ENCODE results near the gene SHISA7.
A peak's percentile ranks its signal among the peaks of the same experiment; 100 is the strongest.

SHISA7 gene

DNA sequence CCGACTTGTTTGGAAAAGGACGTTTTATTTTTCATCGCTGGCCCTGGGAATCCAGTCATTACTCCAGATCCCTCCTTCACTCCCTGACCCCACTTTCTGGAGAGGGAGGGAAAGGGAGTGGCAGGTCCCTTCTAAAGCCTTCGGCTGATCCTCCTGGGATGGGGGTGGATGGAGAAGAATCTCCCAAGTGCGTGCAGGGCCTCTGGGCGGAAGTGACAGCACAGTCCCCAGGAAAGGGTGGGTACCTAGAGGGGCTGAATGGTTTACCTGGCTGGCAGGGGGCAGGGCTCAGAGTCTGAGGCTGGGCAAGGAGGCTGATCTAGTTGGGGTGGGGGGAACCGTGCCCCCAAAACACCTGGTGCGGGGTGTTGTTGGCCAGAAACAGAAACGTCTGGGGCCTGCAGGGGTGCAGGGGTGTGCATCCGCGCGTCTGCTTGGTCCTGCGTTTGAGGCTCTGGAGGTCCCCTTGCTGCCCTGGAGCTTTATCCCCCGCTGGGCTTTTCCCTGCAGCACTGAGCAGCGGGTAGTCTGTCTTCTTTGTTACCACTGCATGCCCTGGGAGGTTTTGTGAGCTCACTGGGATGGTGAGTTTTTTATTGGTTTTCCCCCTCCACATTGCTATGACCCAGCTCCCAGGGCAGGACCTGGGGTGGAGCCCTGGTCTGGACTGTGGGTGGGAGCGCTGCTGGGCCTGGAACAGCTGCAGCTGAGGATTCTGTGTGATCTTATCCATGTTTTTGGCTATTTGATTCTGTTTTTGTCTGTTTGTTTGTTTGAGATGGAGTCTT is 30.3 kb upstream of the SHISA7 start:
- H3K4me3 ChIP-seq (ENCODE audit: low read depth, low read length), result no peak overlapping the region
- TF ChIP-seq, protein P1, sequence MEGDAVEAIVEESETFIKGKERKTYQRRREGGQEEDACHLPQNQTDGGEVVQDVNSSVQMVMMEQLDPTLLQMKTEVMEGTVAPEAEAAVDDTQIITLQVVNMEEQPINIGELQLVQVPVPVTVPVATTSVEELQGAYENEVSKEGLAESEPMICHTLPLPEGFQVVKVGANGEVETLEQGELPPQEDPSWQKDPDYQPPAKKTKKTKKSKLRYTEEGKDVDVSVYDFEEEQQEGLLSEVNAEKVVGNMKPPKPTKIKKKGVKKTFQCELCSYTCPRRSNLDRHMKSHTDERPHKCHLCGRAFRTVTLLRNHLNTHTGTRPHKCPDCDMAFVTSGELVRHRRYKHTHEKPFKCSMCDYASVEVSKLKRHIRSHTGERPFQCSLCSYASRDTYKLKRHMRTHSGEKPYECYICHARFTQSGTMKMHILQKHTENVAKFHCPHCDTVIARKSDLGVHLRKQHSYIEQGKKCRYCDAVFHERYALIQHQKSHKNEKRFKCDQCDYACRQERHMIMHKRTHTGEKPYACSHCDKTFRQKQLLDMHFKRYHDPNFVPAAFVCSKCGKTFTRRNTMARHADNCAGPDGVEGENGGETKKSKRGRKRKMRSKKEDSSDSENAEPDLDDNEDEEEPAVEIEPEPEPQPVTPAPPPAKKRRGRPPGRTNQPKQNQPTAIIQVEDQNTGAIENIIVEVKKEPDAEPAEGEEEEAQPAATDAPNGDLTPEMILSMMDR (IDR thresholded peaks at IDR 0.05; ENCODE audit: borderline replicate concordance, insufficient read depth, low read depth, low read length), result no peak

DNA sequence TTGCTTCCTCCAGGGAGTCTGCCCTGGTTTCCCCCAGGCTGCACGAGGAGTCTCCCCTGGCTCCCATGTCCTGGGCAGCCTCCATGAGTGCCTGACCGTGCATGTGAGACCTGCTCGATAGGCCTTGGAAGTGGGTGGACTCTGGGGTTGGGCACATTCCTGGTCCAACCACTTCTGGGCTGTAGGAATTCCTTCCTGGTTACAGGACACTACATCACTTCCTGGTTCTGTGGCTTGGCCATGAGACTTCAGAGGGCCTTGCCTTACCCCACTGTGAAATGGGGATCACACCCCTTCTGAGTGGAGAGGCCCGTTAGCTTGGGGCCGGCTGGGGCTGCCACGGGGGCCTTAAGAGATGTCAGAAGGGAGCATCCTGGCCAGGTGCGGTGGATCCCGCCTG is 29.4 kb upstream of the SHISA7 start:
- TF ChIP-seq, protein P1 (IDR thresholded peaks at IDR 0.05; ENCODE audit: borderline replicate concordance, insufficient read depth, low read depth, low read length), result no peak
- H3K4me3 ChIP-seq (ENCODE audit: low read depth, low read length), result no peak overlapping the region

DNA sequence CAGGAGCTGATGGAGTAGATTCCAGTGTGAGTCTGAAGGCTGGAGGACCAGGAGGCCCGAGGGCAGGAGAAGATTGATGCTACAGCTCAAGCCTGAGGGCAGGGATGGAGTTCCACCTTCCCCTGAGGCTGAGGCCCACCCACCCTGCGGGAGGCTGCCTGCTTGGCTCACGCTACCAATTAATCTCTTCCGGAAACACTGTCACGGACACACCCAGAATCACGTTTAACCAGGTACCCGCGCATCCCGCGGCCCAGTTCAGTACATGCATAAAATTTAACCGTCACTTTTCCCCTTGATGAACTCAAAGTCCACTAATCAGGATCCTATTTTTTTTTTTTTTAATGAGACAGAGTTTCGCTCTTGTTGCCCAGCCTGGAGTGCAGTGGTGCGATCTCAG is 28.2 kb upstream of the SHISA7 start:
- TF ChIP-seq, protein P1 (IDR thresholded peaks at IDR 0.05; ENCODE audit: borderline replicate concordance, insufficient read depth, low read depth, low read length), result no peak
- H3K4me3 ChIP-seq (ENCODE audit: low read depth, low read length), result no peak overlapping the region

DNA sequence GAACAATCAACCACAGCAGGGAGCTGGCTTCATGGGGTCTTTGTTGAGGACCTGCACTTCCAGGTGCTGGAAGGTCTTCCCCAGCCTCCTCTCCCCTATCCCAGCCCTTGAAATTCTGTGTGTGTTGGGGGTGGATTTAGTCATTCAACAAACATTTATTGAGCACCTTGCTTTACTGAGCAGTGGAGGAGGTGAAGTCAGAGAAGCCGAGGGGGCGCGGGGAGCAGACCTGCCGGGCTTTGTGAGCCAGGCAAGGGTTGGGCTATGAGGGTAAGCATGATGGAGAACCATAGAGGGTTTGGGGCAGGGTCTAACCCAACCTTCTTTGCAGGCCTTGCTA is 24.9 kb upstream of the SHISA7 start:
- H3K4me3 ChIP-seq (ENCODE audit: low read depth, low read length), result no peak overlapping the region
- TF ChIP-seq, protein P1 (IDR thresholded peaks at IDR 0.05; ENCODE audit: borderline replicate concordance, insufficient read depth, low read depth, low read length), result no peak

DNA sequence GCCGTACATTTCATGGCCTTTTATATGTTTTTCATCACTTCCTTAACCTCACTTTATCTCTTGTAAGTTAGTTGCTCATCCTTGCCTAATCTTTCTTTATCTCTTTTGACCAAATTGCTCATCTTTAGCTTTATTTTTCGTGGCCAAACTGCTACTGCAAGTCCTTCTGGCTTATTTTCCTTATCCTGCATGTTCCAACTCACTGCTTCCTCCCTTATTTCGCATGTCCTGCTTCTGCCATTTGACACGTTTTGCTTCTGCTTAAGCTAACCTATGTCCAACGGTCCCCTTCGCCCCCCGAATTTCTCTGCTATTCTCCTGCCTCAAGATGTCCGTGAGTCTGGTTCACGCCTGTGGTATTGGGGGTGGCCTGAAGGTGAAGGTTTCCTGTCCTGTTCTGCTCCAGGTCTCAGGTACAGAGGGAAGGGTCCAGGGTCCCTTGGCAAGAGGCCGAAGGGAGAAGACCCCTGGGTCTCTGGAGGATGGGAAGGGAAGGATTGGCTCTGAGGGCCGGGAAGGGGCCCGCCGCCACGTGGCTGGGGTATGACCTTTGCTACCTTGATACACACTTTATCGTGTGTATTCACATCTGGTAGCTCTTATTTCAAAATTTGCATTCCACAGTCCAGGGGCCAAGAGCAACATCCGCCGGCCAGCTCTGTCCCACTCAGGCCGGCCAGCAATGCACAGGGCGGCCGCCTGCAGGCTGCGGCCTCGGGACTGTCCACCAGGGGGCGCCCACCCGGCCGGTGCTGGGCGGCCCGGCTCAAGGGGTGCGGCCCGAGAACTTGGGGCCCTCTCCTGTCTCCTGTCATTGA is 24.3 kb upstream of the SHISA7 start:
- TF ChIP-seq, protein P1 (IDR thresholded peaks at IDR 0.05; ENCODE audit: borderline replicate concordance, insufficient read depth, low read depth, low read length), result peak; percentile 98
- no peak overlapping the region for H3K4me3 ChIP-seq (ENCODE audit: low read depth, low read length)

DNA sequence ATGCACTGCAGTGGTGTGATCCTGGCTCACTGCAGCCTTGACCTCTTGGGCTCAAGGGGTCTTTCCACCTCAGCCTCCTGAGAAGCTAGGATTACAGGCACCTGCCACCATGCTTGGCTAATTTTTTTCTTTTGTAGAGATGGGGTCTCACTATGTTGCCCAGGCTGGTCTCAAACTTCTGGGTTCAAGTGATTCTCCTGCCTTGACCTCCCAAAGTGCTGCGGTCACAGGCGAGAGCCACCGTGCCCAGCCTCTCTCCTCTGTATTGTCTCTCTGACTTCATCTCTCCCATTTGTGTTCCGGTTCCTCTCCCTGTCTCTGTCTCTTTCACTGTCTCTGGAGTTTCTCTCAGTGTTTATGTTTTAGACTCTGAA is 23.1 kb upstream of the SHISA7 start:
- TF ChIP-seq, protein P1 (IDR thresholded peaks at IDR 0.05; ENCODE audit: borderline replicate concordance, insufficient read depth, low read depth, low read length), result no peak

More for the DNA sequence above, 23.1 kb upstream of the SHISA7 start:
- H3K4me3 ChIP-seq (ENCODE audit: low read depth, low read length), result no peak overlapping the region

Data from GM12875 (cell line).